ENCODE results near the gene PGGHG.
"Not testable (repeated sequence)": the region's sequence is repeated elsewhere in the genome, so short reads cannot be mapped to it uniquely, and the experiment has no call there.

DNA sequence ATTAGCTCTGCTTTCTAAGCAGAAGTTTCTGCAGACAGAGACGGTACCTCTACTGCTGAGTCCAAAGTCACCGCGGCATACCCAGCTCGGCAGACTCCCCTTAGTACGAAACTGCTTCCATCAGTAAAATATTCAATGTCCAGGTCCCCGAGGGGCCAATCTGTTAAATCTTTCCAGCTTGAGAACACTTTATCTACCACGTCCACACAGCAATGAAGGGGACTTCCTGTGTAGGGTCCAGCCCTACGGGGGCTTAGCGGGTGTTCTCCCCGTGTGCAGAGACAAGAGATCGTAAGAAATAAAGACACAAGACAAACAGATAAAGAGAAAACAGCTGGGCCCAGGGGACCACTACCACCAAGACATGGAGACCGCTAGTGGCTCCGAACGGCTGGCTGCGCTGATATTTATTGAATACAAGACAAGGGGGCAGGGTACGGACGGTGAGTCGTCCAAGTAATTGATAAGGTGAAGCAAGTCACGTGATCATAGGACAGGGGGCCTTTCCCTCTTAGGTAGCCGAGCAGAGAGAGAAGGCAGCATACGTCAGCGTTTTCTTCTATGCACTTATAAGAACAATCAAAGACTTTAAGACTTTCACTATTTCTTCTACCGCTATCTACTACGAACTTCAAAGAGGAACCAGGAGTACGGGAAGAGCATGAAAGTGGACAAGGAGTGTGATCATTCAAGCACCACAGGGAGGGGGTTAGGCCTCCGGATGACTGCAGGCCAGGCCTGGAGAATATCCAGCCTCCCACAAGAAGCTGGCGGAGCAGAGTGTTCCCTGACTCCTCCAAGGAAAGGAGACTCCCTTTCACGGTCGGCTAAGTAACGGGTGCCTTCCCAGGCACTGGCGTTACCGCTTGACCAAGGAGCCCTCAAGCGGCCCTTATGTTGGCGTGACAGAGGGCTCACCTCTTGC, 35.9 kb downstream of the PGGHG start:
- TF ChIP-seq, protein P1, sequence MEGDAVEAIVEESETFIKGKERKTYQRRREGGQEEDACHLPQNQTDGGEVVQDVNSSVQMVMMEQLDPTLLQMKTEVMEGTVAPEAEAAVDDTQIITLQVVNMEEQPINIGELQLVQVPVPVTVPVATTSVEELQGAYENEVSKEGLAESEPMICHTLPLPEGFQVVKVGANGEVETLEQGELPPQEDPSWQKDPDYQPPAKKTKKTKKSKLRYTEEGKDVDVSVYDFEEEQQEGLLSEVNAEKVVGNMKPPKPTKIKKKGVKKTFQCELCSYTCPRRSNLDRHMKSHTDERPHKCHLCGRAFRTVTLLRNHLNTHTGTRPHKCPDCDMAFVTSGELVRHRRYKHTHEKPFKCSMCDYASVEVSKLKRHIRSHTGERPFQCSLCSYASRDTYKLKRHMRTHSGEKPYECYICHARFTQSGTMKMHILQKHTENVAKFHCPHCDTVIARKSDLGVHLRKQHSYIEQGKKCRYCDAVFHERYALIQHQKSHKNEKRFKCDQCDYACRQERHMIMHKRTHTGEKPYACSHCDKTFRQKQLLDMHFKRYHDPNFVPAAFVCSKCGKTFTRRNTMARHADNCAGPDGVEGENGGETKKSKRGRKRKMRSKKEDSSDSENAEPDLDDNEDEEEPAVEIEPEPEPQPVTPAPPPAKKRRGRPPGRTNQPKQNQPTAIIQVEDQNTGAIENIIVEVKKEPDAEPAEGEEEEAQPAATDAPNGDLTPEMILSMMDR (IDR thresholded peaks at IDR 0.05): not testable (repeated sequence)
- TF ChIP-seq ZFX (IDR thresholded peaks at IDR 0.05; ENCODE audit: borderline replicate concordance): not testable (repeated sequence)

Data from 22Rv1 (cell line).